Parathyroid adenoma (tissue), 2 donors: ENCODE measurements around the gene STK24.

Experiments
- H2AFZ ChIP-seq: fragments of 300-600 bp; sonication (generic); one replicate; pipeline ENCODE4 v1.7.0; 2017; ENCODE audit warnings: antibody characterized with exemption, mild to moderate bottlenecking
- H3K27ac ChIP-seq: fragments of 300-600 bp; sonication (generic); one replicate; pipeline ENCODE4 v1.7.0; 2017
- H3K27me3 ChIP-seq: fragments of 300-600 bp; sonication (generic); one replicate; pipeline ENCODE4 v1.7.0; 2017; ENCODE audit warnings: low read length; ENCODE audit not compliant: control insufficient read depth, insufficient read depth
- H3K36me3 ChIP-seq: fragments of 300-600 bp; sonication (generic); one replicate; pipeline ENCODE4 v1.7.0; 2017; ENCODE audit warnings: low read length; ENCODE audit not compliant: control insufficient read depth, insufficient read depth
- H3K4me1 ChIP-seq: fragments of 300-600 bp; sonication (generic); one replicate; pipeline ENCODE4 v1.7.0; 2017; ENCODE audit warnings: control low read depth
- H3K4me2 ChIP-seq: fragments of 300-600 bp; sonication (generic); one replicate; pipeline ENCODE4 v1.7.0; 2017; ENCODE audit warnings: low read length
- H3K4me3 ChIP-seq: fragments of 300-600 bp; sonication (generic); one replicate; pipeline ENCODE4 v1.7.0; 2017; ENCODE audit warnings: low read depth, low read length
- H3K79me2 ChIP-seq: fragments of 300-600 bp; sonication (generic); one replicate; pipeline ENCODE4 v1.7.0; 2017; ENCODE audit warnings: control low read depth
- H3K9ac ChIP-seq: fragments of 300-600 bp; sonication (generic); one replicate; pipeline ENCODE4 v1.7.0; 2017; ENCODE audit warnings: mild to moderate bottlenecking
- H3K9me3 ChIP-seq: fragments of 300-600 bp; sonication (generic); one replicate; pipeline ENCODE4 v1.7.0; 2017; ENCODE audit warnings: low read length; ENCODE audit not compliant: control insufficient read depth
- TF ChIP-seq, protein P1 (sequence below): fragments of 300-600 bp; sonication (generic); IDR thresholded peaks from one replicate; pipeline ENCODE4 v1.7.0; 2017; ENCODE audit warnings: antibody characterized with exemption, mild to moderate bottlenecking
- donor health status: primary hyperparathyroidism.

STK24 gene

DNA sequence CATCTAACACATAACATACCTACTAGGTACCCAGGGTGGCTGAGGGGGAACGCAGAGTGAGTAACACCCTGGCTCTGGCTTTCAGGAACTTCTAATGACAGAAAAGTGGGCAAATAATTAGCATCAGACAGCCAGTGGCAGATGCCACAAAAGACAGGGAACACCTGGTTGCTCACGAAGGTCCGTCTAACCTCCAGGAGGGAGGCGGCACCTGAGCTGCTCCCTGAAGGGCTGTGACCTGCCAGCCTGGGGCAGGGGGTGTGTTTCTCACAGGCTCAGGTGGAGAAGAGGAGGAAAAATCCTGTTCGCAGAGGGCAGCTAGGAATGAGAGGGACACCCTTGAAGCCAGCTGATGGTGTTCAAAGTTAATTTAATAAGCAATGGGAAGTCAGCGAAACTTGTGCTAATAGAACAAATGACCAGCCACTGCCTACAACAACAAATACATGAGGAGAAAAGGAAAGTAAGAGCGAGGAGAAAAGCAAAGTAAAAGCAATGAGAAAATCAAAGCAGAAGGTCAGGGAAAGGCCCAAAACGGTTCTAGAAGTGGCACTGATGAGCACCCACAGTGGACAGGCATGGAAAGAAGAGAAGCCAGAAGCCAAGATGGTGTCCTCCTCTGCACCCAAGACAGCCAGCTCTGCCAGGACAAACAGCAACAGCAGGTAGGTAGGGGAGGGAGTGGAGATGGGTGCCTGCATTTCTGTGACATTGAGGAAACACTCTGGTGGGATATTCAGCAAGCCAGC, 87.3 kb downstream of the STK24 start:
- H3K79me2 ChIP-seq, result peaks cover 22% of the 10 kb centered on the region
- H3K4me1 ChIP-seq, result peaks cover 12% of the 10 kb centered on the region
- no peak overlapping the region for H2AFZ ChIP-seq
- no peak overlapping the region for H3K27ac ChIP-seq
- no peaks in the 10 kb centered on the region for H3K27me3 ChIP-seq
- H3K36me3 ChIP-seq, result no peaks in the 10 kb centered on the region
- no peak overlapping the region for H3K4me2 ChIP-seq
- no peaks in the 10 kb centered on the region for H3K9me3 ChIP-seq
- no peak overlapping the region for H3K9ac ChIP-seq
- no peak overlapping the region for H3K4me3 ChIP-seq
- TF ChIP-seq, protein P1, sequence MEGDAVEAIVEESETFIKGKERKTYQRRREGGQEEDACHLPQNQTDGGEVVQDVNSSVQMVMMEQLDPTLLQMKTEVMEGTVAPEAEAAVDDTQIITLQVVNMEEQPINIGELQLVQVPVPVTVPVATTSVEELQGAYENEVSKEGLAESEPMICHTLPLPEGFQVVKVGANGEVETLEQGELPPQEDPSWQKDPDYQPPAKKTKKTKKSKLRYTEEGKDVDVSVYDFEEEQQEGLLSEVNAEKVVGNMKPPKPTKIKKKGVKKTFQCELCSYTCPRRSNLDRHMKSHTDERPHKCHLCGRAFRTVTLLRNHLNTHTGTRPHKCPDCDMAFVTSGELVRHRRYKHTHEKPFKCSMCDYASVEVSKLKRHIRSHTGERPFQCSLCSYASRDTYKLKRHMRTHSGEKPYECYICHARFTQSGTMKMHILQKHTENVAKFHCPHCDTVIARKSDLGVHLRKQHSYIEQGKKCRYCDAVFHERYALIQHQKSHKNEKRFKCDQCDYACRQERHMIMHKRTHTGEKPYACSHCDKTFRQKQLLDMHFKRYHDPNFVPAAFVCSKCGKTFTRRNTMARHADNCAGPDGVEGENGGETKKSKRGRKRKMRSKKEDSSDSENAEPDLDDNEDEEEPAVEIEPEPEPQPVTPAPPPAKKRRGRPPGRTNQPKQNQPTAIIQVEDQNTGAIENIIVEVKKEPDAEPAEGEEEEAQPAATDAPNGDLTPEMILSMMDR, result no peak

DNA sequence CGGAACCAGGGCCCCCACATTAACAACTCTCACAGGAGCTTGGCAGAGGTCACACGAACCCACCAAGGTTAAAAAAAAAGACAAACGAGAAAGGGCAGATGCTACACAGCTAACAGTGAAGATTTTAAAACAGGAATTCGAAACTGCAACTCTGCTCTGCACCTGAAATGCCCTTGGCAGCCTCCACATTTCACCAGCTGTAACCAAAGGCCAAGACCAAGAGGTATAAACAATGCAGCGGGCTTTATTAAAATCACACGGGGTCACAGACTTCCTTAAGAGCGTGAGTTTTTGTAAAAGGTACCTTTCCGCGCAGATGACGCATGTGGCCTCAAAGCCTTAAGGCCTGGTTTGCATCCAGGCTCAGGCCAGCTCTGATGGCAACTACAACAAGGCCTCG, 88.2 kb downstream of the STK24 start:
- TF ChIP-seq, protein P1, result no peak
- Histone ChIP-seq H2AFZ (no peak overlapping the region), H3K4me1 (peaks cover 15% of the 10 kb centered on the region), H3K4me2 (no peak overlapping the region), H3K9me3 (no peaks in the 10 kb centered on the region), H3K27me3 (no peaks in the 10 kb centered on the region), H3K36me3 (no peaks in the 10 kb centered on the region), H3K79me2 (peaks cover 22% of the 10 kb centered on the region), H3K9ac (no peak overlapping the region), H3K4me3 (no peak overlapping the region), H3K27ac (no peak overlapping the region)

DNA sequence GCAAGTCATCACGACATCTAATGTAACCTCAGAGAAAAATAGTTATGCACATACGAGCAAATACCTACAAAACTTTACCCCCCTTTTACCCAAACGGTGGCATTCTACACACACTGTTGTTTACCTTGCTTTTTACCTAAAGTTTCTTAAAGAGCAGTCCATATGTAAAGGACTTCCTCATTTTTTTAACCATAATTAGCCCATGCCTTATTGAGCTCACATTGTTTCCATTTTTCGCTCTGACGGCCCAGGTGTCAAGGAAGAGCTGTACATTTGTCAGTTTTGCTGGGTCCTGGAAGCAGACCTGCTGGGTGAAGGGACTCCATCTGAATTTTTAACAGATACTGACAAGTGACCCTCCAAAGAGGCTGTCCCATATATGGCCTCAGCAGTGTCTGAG, 89.4 kb downstream of the STK24 start:
- Histone ChIP-seq H3K4me3 (no peak overlapping the region), H3K27ac (no peak overlapping the region), H3K9me3 (no peaks in the 10 kb centered on the region), H3K79me2 (peaks cover 20% of the 10 kb centered on the region), H2AFZ (no peak overlapping the region), H3K4me2 (no peak overlapping the region), H3K4me1 (peaks cover 24% of the 10 kb centered on the region), H3K9ac (no peak overlapping the region), H3K27me3 (no peaks in the 10 kb centered on the region), H3K36me3 (no peaks in the 10 kb centered on the region)
- TF ChIP-seq, protein P1, result no peak

DNA sequence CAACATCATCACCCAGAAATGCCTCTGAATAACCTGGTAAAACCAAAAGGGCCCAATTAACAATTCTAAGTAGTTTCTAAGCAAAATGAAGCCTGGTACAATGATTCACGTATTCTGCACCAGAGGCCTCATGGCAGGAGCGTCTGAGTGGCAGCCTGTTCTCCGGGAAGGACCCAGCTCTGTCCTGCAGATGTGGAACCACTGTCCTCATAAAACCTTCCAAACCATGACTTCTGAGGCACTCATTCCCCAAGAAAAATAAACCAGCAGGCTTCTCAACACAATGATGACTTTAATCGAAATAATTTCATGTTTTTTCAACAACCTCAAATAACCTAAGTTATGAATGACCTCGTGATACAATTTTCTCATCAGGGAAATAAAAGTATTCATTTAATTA, 89.9 kb downstream of the STK24 start:
- H3K4me3 ChIP-seq, result no peak overlapping the region
- no peak overlapping the region for H3K9ac ChIP-seq
- H3K79me2 ChIP-seq, result peaks cover 17% of the 10 kb centered on the region
- H3K27me3 ChIP-seq, result no peaks in the 10 kb centered on the region
- no peak overlapping the region for H2AFZ ChIP-seq
- no peak overlapping the region for H3K4me2 ChIP-seq
- no peaks in the 10 kb centered on the region for H3K36me3 ChIP-seq
- no peak overlapping the region for H3K27ac ChIP-seq
- H3K9me3 ChIP-seq, result no peaks in the 10 kb centered on the region
- TF ChIP-seq, protein P1, result no peak
- H3K4me1 ChIP-seq, result peaks cover 27% of the 10 kb centered on the region

DNA sequence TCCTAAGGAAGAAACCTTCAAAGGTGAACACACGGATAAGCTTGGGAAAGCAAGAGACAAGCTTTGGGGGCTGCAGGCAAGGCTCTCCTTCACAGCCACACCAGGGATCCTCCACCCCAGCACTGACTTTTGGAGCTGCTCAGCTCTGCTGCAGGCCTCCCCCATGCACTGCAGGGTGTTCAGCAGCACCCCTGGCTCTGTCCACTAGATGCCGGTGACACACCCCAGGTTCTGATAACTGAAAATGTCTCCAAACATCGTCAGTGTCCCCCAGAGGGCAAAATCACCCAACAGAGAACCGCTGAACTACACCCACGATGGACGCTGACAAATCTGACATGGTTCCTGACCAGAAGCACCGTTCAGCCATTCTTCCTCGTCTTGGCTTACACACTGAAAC, 90.5 kb downstream of the STK24 start:
- H3K27ac ChIP-seq, result no peak overlapping the region
- H3K36me3 ChIP-seq, result no peaks in the 10 kb centered on the region
- peaks cover 33% of the 10 kb centered on the region for H3K4me1 ChIP-seq

More for the DNA sequence above, 90.5 kb downstream of the STK24 start:
- H3K27me3 ChIP-seq, result no peaks in the 10 kb centered on the region
- H3K9me3 ChIP-seq, result no peaks in the 10 kb centered on the region
- no peak overlapping the region for H3K4me3 ChIP-seq
- H3K79me2 ChIP-seq, result peaks cover 17% of the 10 kb centered on the region
- no peak overlapping the region for H3K9ac ChIP-seq
- H3K4me2 ChIP-seq, result no peak overlapping the region
- H2AFZ ChIP-seq, result no peak overlapping the region
- TF ChIP-seq, protein P1, result no peak
